ENCODE data around the gene PLXDC2.

Gene PLXDC2

GRCh38 chr10:20274571-20274970 lies 458.3 kb downstream of the PLXDC2 start:
- no peak for DNase-seq (ENCODE audit: low read depth in 2 of 2)

- DNase-seq (ENCODE audit: low read depth in 2 of 2), result no peak
Measured at GRCh38 chr10:20276127-20276979, 460.1 kb downstream of the PLXDC2 start.

- DNase-seq (ENCODE audit: low read depth in 2 of 2), result no peak
Measured at GRCh38 chr10:20277820-20278219, 461.6 kb downstream of the PLXDC2 start.

GRCh38 chr10:20281579-20281978 lies 465.3 kb downstream of the PLXDC2 start:
- DNase-seq (ENCODE audit: low read depth in 2 of 2), result no peak

- no peak for DNase-seq (ENCODE audit: low read depth in 2 of 2)
Measured at GRCh38 chr10:20287586-20287985, 471.4 kb downstream of the PLXDC2 start.

GRCh38 chr10:20288060-20288459 lies 471.8 kb downstream of the PLXDC2 start:
- DNase-seq (ENCODE audit: low read depth in 2 of 2), result no peak

GRCh38 chr10:20289070-20289828 lies 473.0 kb downstream of the PLXDC2 start:
- no peak for DNase-seq (ENCODE audit: low read depth in 2 of 2)

- DNase-seq (ENCODE audit: low read depth in 2 of 2), result no peak
Measured at GRCh38 chr10:20298417-20298816, 482.2 kb downstream of the PLXDC2 start.

- DNase-seq (ENCODE audit: low read depth in 2 of 2), result no peak
Measured at GRCh38 chr10:20299034-20299736, 483.0 kb downstream of the PLXDC2 start.

- no peak for DNase-seq (ENCODE audit: low read depth in 2 of 2)
Measured at GRCh38 chr10:20300735-20301134, 484.5 kb downstream of the PLXDC2 start.

- DNase-seq (ENCODE audit: low read depth in 2 of 2), result no peak
Measured at GRCh38 chr10:20302033-20302432, 485.8 kb downstream of the PLXDC2 start.

GRCh38 chr10:20303453-20304152 lies 487.4 kb downstream of the PLXDC2 start:
- DNase-seq (ENCODE audit: low read depth in 2 of 2), result no peak

GRCh38 chr10:20313665-20314064 lies 497.4 kb downstream of the PLXDC2 start:
- no peak for DNase-seq (ENCODE audit: low read depth in 2 of 2)

- DNase-seq (ENCODE audit: low read depth in 2 of 2), result no peak
Measured at GRCh38 chr10:20314431-20314830, 498.2 kb downstream of the PLXDC2 start.

- no peak for DNase-seq (ENCODE audit: low read depth in 2 of 2)
Measured at GRCh38 chr10:20327954-20328353, 511.7 kb downstream of the PLXDC2 start.

- no peak for DNase-seq (ENCODE audit: low read depth in 2 of 2)
Measured at GRCh38 chr10:20330246-20330645, 514.0 kb downstream of the PLXDC2 start.

- no peak for DNase-seq (ENCODE audit: low read depth in 2 of 2)
Measured at GRCh38 chr10:20334559-20334958, 518.3 kb downstream of the PLXDC2 start.

Data from stimulated activated CD8-positive, alpha-beta memory T cell treated with anti-CD3 and anti-CD28 coated beads, Interleukin-7, amount 100 ng/mL, for 1 hour (primary cell).